Loucy (cell line): ENCODE data around the gene FAM120C.

Source experiments
- H2AFZ ChIP-seq: fragments of 200-600 bp; sonication (generic); 2 replicates; pipeline ENCODE4 v1.6.0; 2016; ENCODE audit warnings: antibody characterized with exemption, mild to moderate bottlenecking, low read length, moderate library complexity
- H3F3A ChIP-seq: fragments of 200-600 bp; 2 replicates; pipeline ENCODE4 v1.6.0; 2016; ENCODE audit warnings: antibody characterized with exemption, low read depth, mild to moderate bottlenecking
- H3K27me3 ChIP-seq: fragments of 200-600 bp; sonication (generic); 2 replicates; pipeline ENCODE4 v1.6.1; 2014; ENCODE audit warnings: low read length, mild to moderate bottlenecking; ENCODE audit not compliant: insufficient read depth, poor library complexity, severe bottlenecking
- H3K36me3 ChIP-seq: fragments of 200-600 bp; sonication (generic); 2 replicates; pipeline ENCODE4 v1.6.1; 2016; ENCODE audit warnings: low read length; ENCODE audit not compliant: insufficient read depth
- H3K4me1 ChIP-seq: fragments of 200-600 bp; sonication (generic); 2 replicates; pipeline ENCODE4 v1.5.1; 2014; ENCODE audit warnings: low read length, mild to moderate bottlenecking; ENCODE audit not compliant: insufficient read depth, poor library complexity, severe bottlenecking
- H3K4me2 ChIP-seq: fragments of 200-600 bp; sonication (generic); 2 replicates; pipeline ENCODE4 v1.6.0; 2014; ENCODE audit warnings: antibody characterized with exemption, low read length, low read depth, mild to moderate bottlenecking; ENCODE audit not compliant: poor library complexity, severe bottlenecking
- H3K4me3 ChIP-seq: fragments of 200-600 bp; sonication (generic); 2 replicates; pipeline ENCODE4 v1.5.1; 2014; ENCODE audit warnings: low read length, mild to moderate bottlenecking, mixed read lengths; ENCODE audit not compliant: poor library complexity, severe bottlenecking
- H3K79me2 ChIP-seq: fragments of 200-600 bp; sonication (generic); 2 replicates; pipeline ENCODE4 v1.6.1; 2014; ENCODE audit warnings: low read length; ENCODE audit not compliant: insufficient read depth
- H3K9ac ChIP-seq: fragments of 200-600 bp; sonication (generic); 2 replicates; pipeline ENCODE4 v1.6.0; 2014; ENCODE audit warnings: mild to moderate bottlenecking, low read depth, low read length, moderate library complexity; ENCODE audit not compliant: poor library complexity, severe bottlenecking
- H3K9me2 ChIP-seq: fragments of 200-600 bp; sonication (generic); replicated peaks from 2 replicates; pipeline ENCODE4 v1.6.1; 2016; ENCODE audit warnings: low read depth, low read length, mixed read lengths
- H3K9me3 ChIP-seq: fragments of 200-600 bp; sonication (generic); 2 replicates; pipeline ENCODE4 v1.6.1; 2014; ENCODE audit warnings: mild to moderate bottlenecking, antibody characterized with exemption, low read length, low read depth; ENCODE audit not compliant: insufficient read depth
- H4K20me1 ChIP-seq: fragments of 200-600 bp; sonication (generic); 2 replicates; pipeline ENCODE4 v1.6.0; 2014; ENCODE audit warnings: antibody characterized with exemption, low read length, mild to moderate bottlenecking; ENCODE audit not compliant: insufficient read depth, poor library complexity, severe bottlenecking
- EZH2phosphoT487 ChIP-seq: fragments of 200-600 bp; IDR thresholded peaks from 2 replicates; pipeline ENCODE4 v1.6.1; 2018; ENCODE audit warnings: antibody characterized with exemption, mild to moderate bottlenecking, moderate library complexity, borderline replicate concordance
- TF ChIP-seq, protein P1 (sequence below): fragments of 200-600 bp; sonication (generic); conservative IDR thresholded peaks from 2 replicates; pipeline ENCODE4 v1.5.1; 2014; ENCODE audit warnings: mild to moderate bottlenecking, antibody characterized with exemption, low read length

Gene FAM120C

DNA sequence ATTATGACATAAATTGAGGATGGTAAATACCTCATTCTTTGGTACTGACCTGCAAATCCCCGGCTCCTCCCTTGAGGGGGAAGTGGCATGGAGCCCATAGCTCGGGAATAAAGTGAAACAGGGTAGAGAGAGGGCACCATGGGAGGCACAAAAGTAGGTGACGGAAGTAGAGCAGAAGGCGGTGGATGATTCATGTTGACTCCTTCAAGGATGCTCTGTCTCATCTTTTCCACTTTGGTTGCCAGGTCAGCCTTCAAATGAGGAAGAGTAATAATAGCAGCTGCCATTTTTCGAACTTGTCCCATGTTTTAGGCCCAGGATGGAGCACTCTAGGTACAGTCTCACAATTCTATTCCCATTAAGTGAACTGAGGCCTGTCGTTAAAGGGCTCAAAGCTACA lies 97.4 kb downstream of the FAM120C start:
- Histone ChIP-seq H4K20me1 (no peaks in the 10 kb centered on the region), H3K9me2 (no peaks in the 10 kb centered on the region), H3K9ac (no peak overlapping the region), H3K9me3 (no peaks in the 10 kb centered on the region), H3K36me3 (no peaks in the 10 kb centered on the region), H3K4me1 (no peaks in the 10 kb centered on the region), H3K79me2 (no peaks in the 10 kb centered on the region), H2AFZ (no peak overlapping the region), H3F3A (no peaks in the 10 kb centered on the region), H3K4me3 (no peak overlapping the region), H3K4me2 (no peak overlapping the region), H3K27me3 (no peaks in the 10 kb centered on the region)
- TF ChIP-seq, protein P1, sequence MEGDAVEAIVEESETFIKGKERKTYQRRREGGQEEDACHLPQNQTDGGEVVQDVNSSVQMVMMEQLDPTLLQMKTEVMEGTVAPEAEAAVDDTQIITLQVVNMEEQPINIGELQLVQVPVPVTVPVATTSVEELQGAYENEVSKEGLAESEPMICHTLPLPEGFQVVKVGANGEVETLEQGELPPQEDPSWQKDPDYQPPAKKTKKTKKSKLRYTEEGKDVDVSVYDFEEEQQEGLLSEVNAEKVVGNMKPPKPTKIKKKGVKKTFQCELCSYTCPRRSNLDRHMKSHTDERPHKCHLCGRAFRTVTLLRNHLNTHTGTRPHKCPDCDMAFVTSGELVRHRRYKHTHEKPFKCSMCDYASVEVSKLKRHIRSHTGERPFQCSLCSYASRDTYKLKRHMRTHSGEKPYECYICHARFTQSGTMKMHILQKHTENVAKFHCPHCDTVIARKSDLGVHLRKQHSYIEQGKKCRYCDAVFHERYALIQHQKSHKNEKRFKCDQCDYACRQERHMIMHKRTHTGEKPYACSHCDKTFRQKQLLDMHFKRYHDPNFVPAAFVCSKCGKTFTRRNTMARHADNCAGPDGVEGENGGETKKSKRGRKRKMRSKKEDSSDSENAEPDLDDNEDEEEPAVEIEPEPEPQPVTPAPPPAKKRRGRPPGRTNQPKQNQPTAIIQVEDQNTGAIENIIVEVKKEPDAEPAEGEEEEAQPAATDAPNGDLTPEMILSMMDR: no peak

DNA sequence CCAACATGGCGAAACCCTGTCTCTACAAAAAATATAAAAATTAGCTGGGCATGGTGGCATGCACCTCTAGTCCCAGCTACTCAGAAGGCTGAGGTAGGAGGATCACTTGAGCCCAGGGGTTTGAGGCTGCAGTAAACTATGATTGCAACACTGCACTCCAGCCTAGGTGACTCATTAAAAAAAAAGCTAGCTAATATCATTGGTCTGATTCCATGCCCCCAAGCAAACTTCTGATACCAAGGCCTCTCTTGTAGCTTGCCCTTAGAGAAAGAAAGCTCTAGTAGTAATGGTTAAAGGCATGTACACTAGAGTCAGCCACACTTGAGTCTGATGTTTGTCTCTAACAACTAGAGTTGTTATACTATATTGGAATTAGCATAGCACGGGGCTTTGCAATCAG lies 106.2 kb downstream of the FAM120C start:
- Histone ChIP-seq H3K4me1 (no peaks in the 10 kb centered on the region), H3K79me2 (no peaks in the 10 kb centered on the region), H3K4me3 (no peak overlapping the region), H3K9ac (no peak overlapping the region), H3K27me3 (no peaks in the 10 kb centered on the region), H3K9me2 (no peaks in the 10 kb centered on the region), H3K36me3 (no peaks in the 10 kb centered on the region), H4K20me1 (no peaks in the 10 kb centered on the region), H3K4me2 (no peak overlapping the region), H3F3A (no peaks in the 10 kb centered on the region), H2AFZ (no peak overlapping the region), H3K9me3 (no peaks in the 10 kb centered on the region)
- TF ChIP-seq, protein P1: no peak
- TF ChIP-seq EZH2phosphoT487: no peak

DNA sequence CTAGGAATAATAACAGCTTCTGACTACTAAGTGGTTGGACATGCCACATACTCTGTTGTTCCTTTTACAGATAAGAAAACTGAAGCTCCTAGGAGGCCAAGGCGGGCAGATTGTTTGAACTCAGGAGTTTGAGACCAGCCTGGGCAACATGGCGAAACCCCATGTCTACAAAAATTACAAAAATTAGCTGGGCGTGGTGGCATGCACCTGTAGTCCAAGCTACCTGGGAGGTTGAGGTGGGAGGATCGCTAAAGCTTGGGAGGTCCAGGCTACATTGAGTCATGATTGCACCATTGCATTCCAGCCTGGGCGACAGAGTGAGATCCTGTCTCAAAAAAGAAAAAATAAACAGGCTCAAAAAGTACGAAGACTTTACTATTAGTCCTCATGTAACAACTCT lies 108.2 kb downstream of the FAM120C start:
- Histone ChIP-seq H3F3A (no peaks in the 10 kb centered on the region), H3K4me3 (no peak overlapping the region), H3K9me2 (no peaks in the 10 kb centered on the region), H3K79me2 (no peaks in the 10 kb centered on the region), H3K36me3 (no peaks in the 10 kb centered on the region), H3K9ac (no peak overlapping the region), H2AFZ (no peak overlapping the region), H3K9me3 (no peaks in the 10 kb centered on the region), H4K20me1 (no peaks in the 10 kb centered on the region), H3K4me1 (no peaks in the 10 kb centered on the region), H3K27me3 (no peaks in the 10 kb centered on the region), H3K4me2 (no peak overlapping the region)
- TF ChIP-seq, protein P1: no peak
- TF ChIP-seq EZH2phosphoT487: no peak
